ENCODE data around the gene G0S2. TPM values are rescaled to one million over a fixed set of nuclear protein-coding genes. Genes with fewer than 3 reads are reported as not detected.

G0S2 gene
- total and polyA plus RNA-seq, 10 donors, result 12.5 to 126 (median 34.9) TPM

- 49 to 59% (median 54%) methylated on average over 9 to 16 of the region's 16 CpGs for WGBS, 5 donors
- Histone ChIP-seq H3K4me3 (no peak overlapping the region), H3K9me3 (no peaks in the 10 kb centered on the region), H3K36me3 (no peaks in the 10 kb centered on the region), H3K27ac (peak overlapping the region in 4 of 8 donors; percentile 21 to 64 (median 57)), H3K4me1 (peaks cover 4 to 41% (median 25%) of the 10 kb centered on the region in 6 donors), H3K27me3 (replicated peaks in 1 of 7) (peaks cover 0 to 33% (median 5%) of the 10 kb centered on the region in 7 donors)
- DNase-seq, result peak; percentile 76
- intact Hi-C loops (cut with DNase I; ENCODE audit: low total_unique reads), result loop anchor here (10.0 kb wide), 1 partner anchor 52 kb away; no protein-coding TSS in a partner anchor
- TF ChIP-seq POLR2AphosphoS5 (IDR thresholded peaks at IDR 0.05) (no peak), CTCF (IDR thresholded peaks at IDR 0.05 in 8 of 11, conservative IDR thresholded peaks at IDR 0.05 in 3 of 11) (no peak), POLR2A (IDR thresholded peaks at IDR 0.05) (no peak)
Measured at GRCh38 chr1:209627027-209627731, 48.0 kb upstream of the G0S2 start.

GRCh38 chr1:209627732-209628196 lies 47.4 kb upstream of the G0S2 start:
- 37 to 46% (median 41%) methylated on average over 9 to 16 of the region's 16 CpGs for WGBS, 5 donors
- peaks cover 0 to 31% (median 5%) of the 10 kb centered on the region in 7 donors for H3K27me3 ChIP-seq (replicated peaks in 1 of 7)
- TF ChIP-seq CTCF (IDR thresholded peaks at IDR 0.05 in 8 of 11, conservative IDR thresholded peaks at IDR 0.05 in 3 of 11) (peak; percentile 73 to 98 (median 92)), POLR2AphosphoS5 (IDR thresholded peaks at IDR 0.05) (peak in 2 of 3 donors; percentile 38 to 43), POLR2A (IDR thresholded peaks at IDR 0.05) (no peak)
- peak overlapping the region in 1 of 8 donors; percentile 56 for H3K27ac ChIP-seq
- no peaks in the 10 kb centered on the region for H3K36me3 ChIP-seq
- DNase-seq, result peak; percentile 92
- intact Hi-C loops (cut with DNase I; ENCODE audit: low total_unique reads), result loop anchor here (10.0 kb wide), 1 partner anchor 53 kb away; no protein-coding TSS in a partner anchor
- no peak overlapping the region for H3K4me3 ChIP-seq
- no peaks in the 10 kb centered on the region for H3K9me3 ChIP-seq
- H3K4me1 ChIP-seq, result peaks cover 4 to 38% (median 25%) of the 10 kb centered on the region in 6 donors

- intact Hi-C loops (cut with DNase I; ENCODE audit: low total_unique reads), result loop anchor here (10.0 kb wide), 1 partner anchor 54 kb away; no protein-coding TSS in a partner anchor
- H3K27ac ChIP-seq, result no peak overlapping the region
- no peaks in the 10 kb centered on the region for H3K36me3 ChIP-seq
- peaks cover 4 to 43% (median 25%) of the 10 kb centered on the region in 6 donors for H3K4me1 ChIP-seq
- no peak overlapping the region for H3K4me3 ChIP-seq
- TF ChIP-seq POLR2AphosphoS5 (IDR thresholded peaks at IDR 0.05) (no peak), CTCF (IDR thresholded peaks at IDR 0.05 in 8 of 11, conservative IDR thresholded peaks at IDR 0.05 in 3 of 11) (no peak), POLR2A (IDR thresholded peaks at IDR 0.05) (no peak)
- 73 to 88% (median 81%) methylated on average over 7 of the region's 7 CpGs for WGBS, 5 donors
- peaks cover 0 to 29% (median 5%) of the 10 kb centered on the region in 7 donors for H3K27me3 ChIP-seq (replicated peaks in 1 of 7)
- no peak for DNase-seq
- H3K9me3 ChIP-seq, result no peaks in the 10 kb centered on the region
Measured at GRCh38 chr1:209628618-209629299, 46.5 kb upstream of the G0S2 start.

Measured in spleen (tissue), 11 donors.